ENCODE measurements around the gene IDS.

DNA sequence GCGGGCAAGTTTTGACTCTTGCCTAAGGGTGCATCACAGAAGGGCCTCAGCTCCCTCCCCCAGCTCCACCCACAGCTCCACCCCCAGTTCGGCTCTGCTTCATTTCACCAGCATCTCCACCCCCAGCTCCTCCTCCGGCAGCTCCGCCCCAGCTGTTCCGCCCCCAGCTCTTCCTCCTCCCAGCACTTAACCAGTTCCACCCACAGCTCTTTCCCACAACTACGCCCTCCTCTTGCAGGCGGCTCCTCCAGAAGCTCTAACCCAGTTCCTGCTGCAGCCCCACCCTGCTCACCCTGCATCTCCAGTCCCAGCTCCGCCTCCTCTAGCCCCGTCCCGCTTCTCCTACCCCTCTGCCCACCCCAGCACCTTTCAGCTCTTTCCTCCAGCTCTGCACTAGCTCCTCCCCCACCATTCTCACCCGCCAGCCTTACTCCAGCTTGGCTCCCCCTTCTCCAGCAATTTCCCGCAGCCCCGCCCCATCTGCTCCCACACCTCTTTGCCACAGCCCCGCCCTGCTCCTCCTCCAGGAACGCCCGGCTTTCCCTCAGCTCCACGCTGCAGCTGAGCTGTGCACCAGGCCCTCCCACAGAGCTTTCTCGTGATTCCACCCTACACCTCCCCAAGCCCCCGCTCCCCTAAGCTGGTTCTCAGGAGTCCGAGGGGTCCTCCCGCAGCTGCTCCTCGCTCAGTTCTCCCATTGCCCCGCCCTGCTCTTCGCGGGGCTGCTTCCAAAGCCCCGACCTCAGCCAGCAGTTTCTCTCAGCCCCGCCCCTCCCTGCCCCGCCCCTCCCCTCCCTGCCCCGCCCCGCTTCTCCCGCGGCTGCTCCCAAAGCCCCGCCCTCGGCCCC, 34.4 kb upstream of the IDS start:
- TF ChIP-seq, protein P1, sequence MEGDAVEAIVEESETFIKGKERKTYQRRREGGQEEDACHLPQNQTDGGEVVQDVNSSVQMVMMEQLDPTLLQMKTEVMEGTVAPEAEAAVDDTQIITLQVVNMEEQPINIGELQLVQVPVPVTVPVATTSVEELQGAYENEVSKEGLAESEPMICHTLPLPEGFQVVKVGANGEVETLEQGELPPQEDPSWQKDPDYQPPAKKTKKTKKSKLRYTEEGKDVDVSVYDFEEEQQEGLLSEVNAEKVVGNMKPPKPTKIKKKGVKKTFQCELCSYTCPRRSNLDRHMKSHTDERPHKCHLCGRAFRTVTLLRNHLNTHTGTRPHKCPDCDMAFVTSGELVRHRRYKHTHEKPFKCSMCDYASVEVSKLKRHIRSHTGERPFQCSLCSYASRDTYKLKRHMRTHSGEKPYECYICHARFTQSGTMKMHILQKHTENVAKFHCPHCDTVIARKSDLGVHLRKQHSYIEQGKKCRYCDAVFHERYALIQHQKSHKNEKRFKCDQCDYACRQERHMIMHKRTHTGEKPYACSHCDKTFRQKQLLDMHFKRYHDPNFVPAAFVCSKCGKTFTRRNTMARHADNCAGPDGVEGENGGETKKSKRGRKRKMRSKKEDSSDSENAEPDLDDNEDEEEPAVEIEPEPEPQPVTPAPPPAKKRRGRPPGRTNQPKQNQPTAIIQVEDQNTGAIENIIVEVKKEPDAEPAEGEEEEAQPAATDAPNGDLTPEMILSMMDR (IDR thresholded peaks at IDR 0.05; ENCODE audit: insufficient read depth, low read length): no peak
- TF ChIP-seq GABPA (IDR thresholded peaks at IDR 0.05; ENCODE audit: low read depth) (no peak), POLR2AphosphoS5 (IDR thresholded peaks at IDR 0.05; ENCODE audit: low read depth) (no peak)
- TF ChIP-seq, protein P2, sequence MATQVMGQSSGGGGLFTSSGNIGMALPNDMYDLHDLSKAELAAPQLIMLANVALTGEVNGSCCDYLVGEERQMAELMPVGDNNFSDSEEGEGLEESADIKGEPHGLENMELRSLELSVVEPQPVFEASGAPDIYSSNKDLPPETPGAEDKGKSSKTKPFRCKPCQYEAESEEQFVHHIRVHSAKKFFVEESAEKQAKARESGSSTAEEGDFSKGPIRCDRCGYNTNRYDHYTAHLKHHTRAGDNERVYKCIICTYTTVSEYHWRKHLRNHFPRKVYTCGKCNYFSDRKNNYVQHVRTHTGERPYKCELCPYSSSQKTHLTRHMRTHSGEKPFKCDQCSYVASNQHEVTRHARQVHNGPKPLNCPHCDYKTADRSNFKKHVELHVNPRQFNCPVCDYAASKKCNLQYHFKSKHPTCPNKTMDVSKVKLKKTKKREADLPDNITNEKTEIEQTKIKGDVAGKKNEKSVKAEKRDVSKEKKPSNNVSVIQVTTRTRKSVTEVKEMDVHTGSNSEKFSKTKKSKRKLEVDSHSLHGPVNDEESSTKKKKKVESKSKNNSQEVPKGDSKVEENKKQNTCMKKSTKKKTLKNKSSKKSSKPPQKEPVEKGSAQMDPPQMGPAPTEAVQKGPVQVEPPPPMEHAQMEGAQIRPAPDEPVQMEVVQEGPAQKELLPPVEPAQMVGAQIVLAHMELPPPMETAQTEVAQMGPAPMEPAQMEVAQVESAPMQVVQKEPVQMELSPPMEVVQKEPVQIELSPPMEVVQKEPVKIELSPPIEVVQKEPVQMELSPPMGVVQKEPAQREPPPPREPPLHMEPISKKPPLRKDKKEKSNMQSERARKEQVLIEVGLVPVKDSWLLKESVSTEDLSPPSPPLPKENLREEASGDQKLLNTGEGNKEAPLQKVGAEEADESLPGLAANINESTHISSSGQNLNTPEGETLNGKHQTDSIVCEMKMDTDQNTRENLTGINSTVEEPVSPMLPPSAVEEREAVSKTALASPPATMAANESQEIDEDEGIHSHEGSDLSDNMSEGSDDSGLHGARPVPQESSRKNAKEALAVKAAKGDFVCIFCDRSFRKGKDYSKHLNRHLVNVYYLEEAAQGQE (IDR thresholded peaks at IDR 0.05; ENCODE audit: insufficient replicate concordance, low read depth): no peak

All from HL-60 (cell line).